GM10248 (cell line): ENCODE results near the gene HIF1AN.
A peak's percentile ranks its signal among the peaks of the same experiment; 100 is the strongest.

Source experiments
- CTCF ChIA-PET: fragments of 300-600 bp; sonication (Branson Sonifier 250); formaldehyde crosslinking; extraction: SDS; loops from one replicate; lab custom pipeline; 2021; ENCODE audit warnings: antibody characterized with exemption; lab: Yijun Ruan, JAX
- POLR2A ChIA-PET: fragments of 350-650 bp; sonication (Branson Sonifier 250); formaldehyde crosslinking; extraction: SDS; loops from one replicate; lab custom pipeline; 2020; ENCODE audit warnings: antibody characterized with exemption; lab: Yijun Ruan, JAX
- DNase-seq: peaks from one replicate; pipeline ENCODE4 v3.0.0; 2012; ENCODE audit errors: extremely low spot score
- TF ChIP-seq, protein P1 (sequence below): IDR thresholded peaks from 2 replicates; pipeline ENCODE4 v1.5.1; 2012; ENCODE audit warnings: mild to moderate bottlenecking, low read depth; ENCODE audit errors: extremely low read depth, missing control alignments, control extremely low read depth

The HIF1AN gene

DNA sequence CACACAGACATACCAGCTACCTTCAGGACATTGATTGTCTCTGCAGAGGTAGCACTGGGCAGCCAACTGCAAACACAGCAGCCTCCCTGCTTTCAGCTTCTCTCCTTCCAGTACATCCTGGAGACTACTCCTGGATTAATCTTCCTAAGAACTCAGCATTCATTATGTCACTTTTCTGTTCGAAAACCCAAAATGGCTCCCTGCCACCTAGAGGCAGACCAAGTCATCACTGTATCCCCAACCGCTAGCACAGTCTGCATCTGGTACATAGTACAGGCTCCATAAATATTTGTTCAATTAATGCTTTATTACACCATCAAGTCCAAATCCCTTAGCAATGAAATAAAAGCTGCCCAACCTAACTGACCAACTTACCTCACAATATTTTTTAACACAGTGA is 11.1 kb upstream of the HIF1AN start:
- POLR2A ChIA-PET, result no interaction called here
- TF ChIP-seq, protein P1, sequence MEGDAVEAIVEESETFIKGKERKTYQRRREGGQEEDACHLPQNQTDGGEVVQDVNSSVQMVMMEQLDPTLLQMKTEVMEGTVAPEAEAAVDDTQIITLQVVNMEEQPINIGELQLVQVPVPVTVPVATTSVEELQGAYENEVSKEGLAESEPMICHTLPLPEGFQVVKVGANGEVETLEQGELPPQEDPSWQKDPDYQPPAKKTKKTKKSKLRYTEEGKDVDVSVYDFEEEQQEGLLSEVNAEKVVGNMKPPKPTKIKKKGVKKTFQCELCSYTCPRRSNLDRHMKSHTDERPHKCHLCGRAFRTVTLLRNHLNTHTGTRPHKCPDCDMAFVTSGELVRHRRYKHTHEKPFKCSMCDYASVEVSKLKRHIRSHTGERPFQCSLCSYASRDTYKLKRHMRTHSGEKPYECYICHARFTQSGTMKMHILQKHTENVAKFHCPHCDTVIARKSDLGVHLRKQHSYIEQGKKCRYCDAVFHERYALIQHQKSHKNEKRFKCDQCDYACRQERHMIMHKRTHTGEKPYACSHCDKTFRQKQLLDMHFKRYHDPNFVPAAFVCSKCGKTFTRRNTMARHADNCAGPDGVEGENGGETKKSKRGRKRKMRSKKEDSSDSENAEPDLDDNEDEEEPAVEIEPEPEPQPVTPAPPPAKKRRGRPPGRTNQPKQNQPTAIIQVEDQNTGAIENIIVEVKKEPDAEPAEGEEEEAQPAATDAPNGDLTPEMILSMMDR, result no peak
- DNase-seq, result no peak
- CTCF ChIA-PET, result interaction anchor here (1.0 to 6.1 kb wide), 5 partner anchors 12 to 43 kb away, joined by 3 to 26 read pairs (median 4); partner anchors contain the start of gene HIF1AN

DNA sequence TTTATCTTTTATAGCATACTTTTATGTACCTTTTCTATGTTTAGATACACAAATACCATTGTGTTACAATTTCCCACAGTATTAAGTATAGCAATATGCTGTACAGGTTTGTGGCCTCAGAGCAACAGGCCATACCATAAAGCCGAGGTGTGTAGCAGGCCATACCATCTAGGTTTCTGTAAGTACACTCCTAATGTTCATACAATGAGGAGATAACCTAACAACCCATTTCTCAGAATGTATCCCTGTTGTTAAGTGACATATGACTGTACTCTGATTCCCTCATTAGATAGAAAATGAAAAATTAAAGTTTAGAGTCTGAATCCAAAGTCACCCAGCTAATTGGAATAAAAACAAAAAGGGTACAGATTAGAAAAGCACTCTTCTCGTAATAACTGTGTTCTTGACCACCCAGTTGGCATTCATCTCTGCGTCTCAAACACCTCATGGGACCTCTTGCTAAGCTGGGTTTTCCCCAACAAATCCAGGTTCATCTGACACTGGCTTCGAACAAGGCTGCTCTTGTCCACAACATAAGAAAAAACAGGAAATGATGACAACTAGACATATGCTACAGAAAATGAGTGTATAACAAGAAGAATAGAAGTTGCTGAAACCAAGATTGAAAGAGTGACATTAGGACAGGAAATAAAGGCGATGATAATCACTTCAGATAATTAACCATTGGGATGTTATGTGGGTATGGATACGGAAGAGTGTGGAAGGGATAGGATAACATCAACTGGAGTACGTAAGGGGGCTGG is 7.4 kb upstream of the HIF1AN start:
- ChIA-PET POLR2A (no interaction called here), CTCF (interaction anchor here (1.1 to 3.7 kb wide), 3 partner anchors 10 to 682 kb away, joined by 3 to 25 read pairs (median 14); no protein-coding TSS in a partner anchor)
- TF ChIP-seq, protein P1, result no peak
- DNase-seq, result no peak

DNA sequence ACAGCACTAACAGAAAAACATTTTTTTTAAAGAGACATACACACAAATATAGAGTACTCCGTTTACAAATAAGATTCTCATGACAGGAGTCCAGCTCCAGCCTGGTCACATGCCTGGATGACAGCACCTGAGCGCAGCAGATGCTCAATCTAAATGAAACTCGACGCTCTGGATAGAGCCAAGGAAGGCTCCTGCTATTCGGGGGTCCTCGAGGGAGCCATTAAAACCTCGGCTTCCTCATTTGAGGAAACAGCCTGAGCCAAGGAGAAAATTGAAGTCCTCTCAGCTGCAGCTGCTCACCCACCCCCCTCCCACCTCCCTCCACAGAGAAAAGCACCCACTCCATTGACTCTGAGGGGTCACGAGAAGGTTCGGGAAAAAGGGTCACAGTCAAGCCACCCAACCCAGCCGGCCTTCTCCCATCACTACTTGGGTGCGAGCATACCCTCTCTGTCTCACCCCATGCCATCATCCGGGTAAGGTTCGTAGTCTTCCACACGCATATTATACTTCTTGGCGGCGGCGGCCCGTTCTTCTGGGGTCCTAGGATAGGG is 6.7 kb upstream of the HIF1AN start:
- no peak for DNase-seq
- CTCF ChIA-PET, result interaction anchor here (0.6 to 3.3 kb wide), 2 partner anchors 11 to 264 kb away, joined by 3 to 25 read pairs; no protein-coding TSS in a partner anchor
- TF ChIP-seq, protein P1, result no peak
- POLR2A ChIA-PET, result no interaction called here

DNA sequence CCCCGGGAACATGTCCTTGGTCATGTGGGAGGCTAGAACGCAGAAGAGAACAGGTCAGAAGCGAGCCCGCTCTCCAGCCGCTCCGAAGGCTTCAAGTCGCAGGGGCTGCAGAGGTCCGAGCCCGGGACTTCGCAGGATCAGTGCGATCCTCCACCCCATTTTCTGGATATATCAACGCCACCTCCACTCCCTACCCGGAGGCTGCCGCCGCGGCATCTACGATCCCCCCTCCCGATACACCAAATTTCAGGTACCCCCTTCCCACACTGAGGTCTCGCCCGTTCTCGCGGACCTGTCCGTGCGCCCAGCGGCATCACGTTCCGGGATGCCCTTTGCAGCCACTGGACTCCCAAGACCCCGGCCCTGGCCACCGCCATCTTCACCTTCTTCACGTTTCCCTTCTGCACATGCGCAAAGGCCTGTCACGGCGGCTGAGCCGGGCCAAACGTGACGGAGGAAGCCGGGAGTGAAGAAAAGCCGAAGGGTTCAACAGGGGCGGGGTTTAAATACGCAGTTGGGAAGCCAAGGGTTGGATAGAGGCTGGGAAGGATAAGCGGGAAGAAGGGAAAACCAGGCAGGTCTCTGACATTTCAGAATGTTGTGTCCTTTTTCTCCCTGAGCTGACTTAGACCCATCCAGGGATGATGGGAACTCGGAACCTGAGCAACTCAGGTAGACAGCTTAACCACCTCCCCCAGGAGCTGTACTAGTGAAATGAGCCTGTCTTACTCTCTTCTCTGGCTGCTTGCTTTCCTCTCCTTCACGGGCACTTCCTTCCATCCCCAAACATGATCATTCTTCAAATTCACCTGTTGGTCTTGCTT is 6.1 kb upstream of the HIF1AN start, which contains the start of gene NDUFB8:
TSS of gene NDUFB8 (minus strand) at position 397 of the 824 bp plus-strand sequence. CDS start at position 377, 20 bp downstream.
- TF ChIP-seq, protein P1, result no peak
- ChIA-PET POLR2A (no interaction called here), CTCF (interaction anchor here (0.6 to 3.3 kb wide), 4 partner anchors 11 to 265 kb away, joined by 3 to 25 read pairs (median 4); no protein-coding TSS in a partner anchor)
- peak; percentile 84 for DNase-seq

DNA sequence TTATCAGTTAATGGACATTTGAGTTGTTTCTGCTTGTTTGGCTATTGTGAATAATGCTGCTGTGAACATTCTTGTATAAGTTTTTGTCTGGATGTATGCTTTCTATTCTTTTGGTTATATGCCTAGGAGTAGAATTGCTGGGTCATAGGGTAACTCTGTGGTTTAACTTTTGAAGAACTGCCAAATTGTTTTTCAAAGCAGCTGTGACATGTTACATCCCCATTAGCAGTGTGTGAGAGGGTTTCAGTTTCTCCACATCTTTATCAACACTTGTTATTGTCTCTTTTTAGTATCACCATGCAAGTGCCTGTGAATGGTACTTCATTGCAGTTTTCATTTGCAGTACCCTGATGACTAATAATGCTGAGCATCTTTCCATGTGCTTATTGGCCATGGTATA is 4.0 kb upstream of the HIF1AN start:
- DNase-seq, result no peak
- CTCF ChIA-PET, result interaction anchor here (5.1 kb wide), 1 partner anchor 13 kb away, joined by 34 read pairs; no protein-coding TSS in a partner anchor
- POLR2A ChIA-PET, result no interaction called here
- TF ChIP-seq, protein P1, result no peak

DNA sequence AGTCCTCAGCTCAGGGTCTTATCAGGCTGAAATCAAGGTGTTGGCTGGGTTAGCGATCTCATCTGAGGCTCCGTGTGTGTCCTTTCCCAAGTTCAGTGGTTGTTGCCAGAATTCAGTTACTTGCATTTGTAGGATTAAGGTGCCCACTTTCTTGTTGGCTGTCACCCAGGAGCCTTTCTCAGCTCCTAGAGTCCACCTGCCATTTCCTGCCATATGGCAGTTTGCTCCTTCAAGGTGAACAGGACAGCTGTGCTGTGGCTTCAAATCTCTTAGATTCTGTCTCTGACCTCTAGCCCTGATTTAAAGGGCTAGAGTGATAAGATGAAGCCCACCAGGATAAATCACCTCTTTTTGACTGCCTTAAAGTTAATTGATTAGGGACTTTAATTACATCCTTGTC is 1.0 kb upstream of the HIF1AN start:
- TF ChIP-seq, protein P1, result no peak
- no peak for DNase-seq
- CTCF ChIA-PET, result interaction anchor here (1.2 to 5.1 kb wide), 9 partner anchors 10 to 195 kb away, joined by 3 to 39 read pairs (median 6); no protein-coding TSS in a partner anchor
- POLR2A ChIA-PET, result no interaction called here
